Heart right ventricle (tissue), 16 donors: Measurements from ENCODE around the gene PRPF38A. TPM values are rescaled to one million over a fixed set of nuclear protein-coding genes. Genes with fewer than 3 reads are reported as not detected.

ENCODE experiments used
- ATAC-seq, 8 donors: fragments of 200-7000 bp; cut with Tn5 transposase; one replicate each; pipeline ENCODE4 v1.9.1; 2020; ENCODE audit warnings: mild to moderate bottlenecking in 8 of 8, moderate library complexity in 8 of 8, moderate number of reproducible peaks in 1 of 8
- DNase-seq, 2 donors: peaks; one replicate each; pipeline ENCODE4 v3.0.0-alpha.2; 2020
- H3K27ac ChIP-seq, 10 donors: fragments of 200-600 bp; sonication (generic) in 2 of 10; one replicate each; pipeline versions ENCODE4 v1.5.0 to v1.8.0; 2020 to 2022; ENCODE audit warnings: mild to moderate bottlenecking in 3 of 10
- H3K27me3 ChIP-seq, 7 donors: fragments of 200-600 bp; one replicate each; pipeline ENCODE4 v1.8.0; 2021 to 2022; ENCODE audit warnings: mild to moderate bottlenecking in 2 of 7
- H3K36me3 ChIP-seq, 9 donors: fragments of 200-600 bp; sonication (generic) in 1 of 9; one replicate each; pipeline versions ENCODE4 v1.5.0 to v1.8.0; 2020 to 2022; ENCODE audit warnings: mild to moderate bottlenecking in 2 of 9
- H3K4me1 ChIP-seq, 9 donors: fragments of 200-600 bp; sonication (generic) in 1 of 9; one replicate each; pipeline versions ENCODE4 v1.5.0 to v1.8.0; 2020 to 2022; ENCODE audit warnings: mild to moderate bottlenecking in 4 of 9
- H3K4me3 ChIP-seq, 10 donors: fragments of 200-600 bp; sonication (generic) in 2 of 10; one replicate each; pipeline versions ENCODE4 v1.5.0 to v1.8.0; 2020 to 2022; ENCODE audit warnings: mild to moderate bottlenecking in 7 of 10, moderate library complexity in 2 of 10
- H3K9me3 ChIP-seq, 11 donors: fragments of 200-600 bp in 10 of 11; sonication (generic) in 2 of 11; one replicate each; pipeline versions ENCODE4 v1.5.0 to v1.8.0; 2013 to 2022; ENCODE audit warnings: mild to moderate bottlenecking in 2 of 11, control low read depth in 1 of 11, moderate library complexity in 1 of 11
- WGBS, 2 donors: extraction: QIAGEN DNeasy Blood & Tissue Kit; methylation state at CpG; one replicate each; pipeline ENCODE4 v1.1.7; 2013; ENCODE audit warnings: inconsistent platforms in 1 of 2; 5-methylcytosine and 5-hydroxymethylcytosine counted together
- intact Hi-C, 10 donors: fragments of 100-400 bp; cut with DNase I; formaldehyde crosslinking; loops; one replicate each; pipeline versions ENCODE4 v1.11.1 to v1.14.2; 2022
- polyA plus RNA-seq, 2 donors: library from polyadenylated mRNA; stranded (reverse); fragments of 200-250 nt; gene quantifications; one replicate each; pipeline ENCODE4 v1.2.3, GENCODE V29; 2013
- total RNA-seq, 10 donors: library from RNA; stranded (reverse); fragmentation: NEBNext Ultra II Directional in 3 of 10; extraction: Animal tissue kit (Norgen Biotek cat#: 25700) in 3 of 10; gene quantifications; one replicate each; pipeline versions ENCODE4 v1.2.1 to v1.2.4, GENCODE V29; 2021 to 2023
- TF ChIP-seq, protein P1 (sequence below), 9 donors: fragments of 200-600 bp; sonication (generic) in 2 of 9; IDR thresholded peaks; one replicate each; pipeline versions ENCODE4 v1.5.0 to v1.8.0; 2021 to 2022; ENCODE audit warnings: antibody characterized with exemption in 9 of 9, mild to moderate bottlenecking in 5 of 9, moderate library complexity in 1 of 9
- donor health status: Arrhythmogenic right ventricular cardiomyopathy.
- donor health status: ischemic (EF 13 %, LVEDD 7.1; RV severe dilation, severe dysfunction).
- donor health status: healthy with polysubstance abuse.
- donor health status: DM: no; HTN: yes; CAD: no.
- donor health status: DM: no; HTN: no; CAD: no.
- donor health status: ischemic (EF 25% LVEDD 6.9; RV normal size, moderate dysfunction).
- donor health status: ischemic (EF 25% LVEDD 5.7; RV mildly dilated, moderate dysfunction).
- donor health status: healthy.
- donor health status: DM: yes; HTN: yes; CAD: no.
- donor health status: Ischemic cardiomyopathy.
- donor health status: ischemic (EF 35%, LVEDD 5.7; RV mildly dilated, moderate dysfunction).
- donor health status: nonischemic (EF 11% LVEDD 7.7; RV severe dilation, severe dysfunction).
- donor health status: DM: yes; HTN: yes; CAD: no.
- donor health status: PGD.
- donor health status: ischemic (EF 29% LVEDD 5.4; RV normal size, mild dysfunction).
- donor health status: nonischemic (EF 23%, LVEDD 6.1; RV moderate dilation, normal function).

Gene PRPF38A
- total and polyA plus RNA-seq, 12 donors = 6.4 to 20.8 (median 18.1) TPM

DNA sequence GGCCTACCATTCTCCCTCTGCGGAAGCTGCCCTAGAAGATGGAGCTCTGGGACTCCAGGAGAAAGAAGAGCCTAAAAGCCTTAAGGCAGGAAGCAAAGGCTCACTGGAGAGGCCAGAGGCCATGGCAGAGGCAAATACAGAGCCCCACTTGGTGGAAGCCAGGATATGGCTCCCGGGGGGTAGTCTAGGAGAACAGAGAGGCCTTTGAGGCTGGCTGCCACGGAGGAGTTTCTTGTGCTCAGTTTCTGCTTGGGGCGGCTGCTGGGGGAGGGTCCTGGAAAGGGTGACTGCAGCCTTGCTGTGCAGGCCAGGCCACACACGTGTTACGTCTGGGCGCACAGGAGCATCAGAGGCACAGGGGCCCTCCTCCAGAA lies 43.8 kb upstream of the PRPF38A start:
- Histone ChIP-seq H3K4me3 (no peak overlapping the region), H3K9me3 (no peaks in the 10 kb centered on the region), H3K27ac (no peak overlapping the region), H3K4me1 (peaks cover 0 to 14% (median 9%) of the 10 kb centered on the region in 9 donors), H3K27me3 (no peaks in the 10 kb centered on the region), H3K36me3 (peaks cover 9 to 88% (median 67%) of the 10 kb centered on the region in 9 donors)
- intact Hi-C loops = loop anchor here in 1 of 10 donors (10.0 kb wide), 1 partner anchor 324 kb away; no protein-coding TSS in a partner anchor
- 89 to 92% methylated on average over 7 of the region's 7 CpGs for WGBS, 2 donors
- ATAC-seq (no peak), DNase-seq (no peak)
- TF ChIP-seq, protein P1, sequence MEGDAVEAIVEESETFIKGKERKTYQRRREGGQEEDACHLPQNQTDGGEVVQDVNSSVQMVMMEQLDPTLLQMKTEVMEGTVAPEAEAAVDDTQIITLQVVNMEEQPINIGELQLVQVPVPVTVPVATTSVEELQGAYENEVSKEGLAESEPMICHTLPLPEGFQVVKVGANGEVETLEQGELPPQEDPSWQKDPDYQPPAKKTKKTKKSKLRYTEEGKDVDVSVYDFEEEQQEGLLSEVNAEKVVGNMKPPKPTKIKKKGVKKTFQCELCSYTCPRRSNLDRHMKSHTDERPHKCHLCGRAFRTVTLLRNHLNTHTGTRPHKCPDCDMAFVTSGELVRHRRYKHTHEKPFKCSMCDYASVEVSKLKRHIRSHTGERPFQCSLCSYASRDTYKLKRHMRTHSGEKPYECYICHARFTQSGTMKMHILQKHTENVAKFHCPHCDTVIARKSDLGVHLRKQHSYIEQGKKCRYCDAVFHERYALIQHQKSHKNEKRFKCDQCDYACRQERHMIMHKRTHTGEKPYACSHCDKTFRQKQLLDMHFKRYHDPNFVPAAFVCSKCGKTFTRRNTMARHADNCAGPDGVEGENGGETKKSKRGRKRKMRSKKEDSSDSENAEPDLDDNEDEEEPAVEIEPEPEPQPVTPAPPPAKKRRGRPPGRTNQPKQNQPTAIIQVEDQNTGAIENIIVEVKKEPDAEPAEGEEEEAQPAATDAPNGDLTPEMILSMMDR (IDR thresholded peaks at IDR 0.05) = no peak

DNA sequence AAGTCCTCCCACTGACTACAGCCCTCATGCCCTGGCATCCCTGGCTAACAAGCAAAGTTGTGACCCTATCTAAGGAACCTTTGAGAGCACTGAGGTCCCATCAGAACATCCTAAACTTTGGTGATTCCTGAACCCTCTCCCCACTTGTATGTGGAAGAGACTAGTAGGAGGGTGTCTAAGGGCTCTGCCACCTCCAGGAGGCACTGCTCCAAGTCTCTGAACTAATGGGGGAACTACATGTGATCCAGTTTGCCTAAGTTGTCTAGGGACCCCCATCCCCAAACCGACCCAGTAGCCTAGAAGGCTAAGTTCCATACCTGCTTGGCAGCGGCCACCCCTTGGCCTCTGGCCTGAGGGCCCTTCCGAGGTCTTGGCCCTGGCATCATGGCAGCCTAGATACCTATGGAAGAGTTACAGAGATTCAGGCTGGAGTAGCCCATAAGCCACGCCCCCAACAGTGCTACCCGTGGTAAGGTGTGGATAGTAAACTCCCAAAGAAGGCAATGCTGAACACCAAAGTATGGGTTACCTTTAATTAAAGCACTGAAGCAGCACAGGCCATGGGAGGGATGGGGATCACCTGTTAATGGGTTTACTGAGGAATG lies 40.1 kb upstream of the PRPF38A start:
- H3K27me3 ChIP-seq = peaks cover 0 to 10% (median 0%) of the 10 kb centered on the region in 7 donors
- peak overlapping the region in 3 of 10 donors; percentile 85 to 94 (median 89) for H3K4me3 ChIP-seq
- H3K4me1 ChIP-seq = peaks cover 0 to 26% (median 12%) of the 10 kb centered on the region in 9 donors
- peak overlapping the region in 2 of 10 donors; percentile 96 to 99 for H3K27ac ChIP-seq
- H3K36me3 ChIP-seq = peaks cover 3 to 50% (median 30%) of the 10 kb centered on the region in 9 donors
- TF ChIP-seq, protein P1 (IDR thresholded peaks at IDR 0.05) = no peak
- ATAC-seq = no peak
- H3K9me3 ChIP-seq = no peaks in the 10 kb centered on the region
- 83 to 87% methylated on average over 5 of the region's 5 CpGs for WGBS, 2 donors
- no peak for DNase-seq
- intact Hi-C loops = loop anchor here in 1 of 10 donors (10.0 kb wide), 1 partner anchor 320 kb away; no protein-coding TSS in a partner anchor

DNA sequence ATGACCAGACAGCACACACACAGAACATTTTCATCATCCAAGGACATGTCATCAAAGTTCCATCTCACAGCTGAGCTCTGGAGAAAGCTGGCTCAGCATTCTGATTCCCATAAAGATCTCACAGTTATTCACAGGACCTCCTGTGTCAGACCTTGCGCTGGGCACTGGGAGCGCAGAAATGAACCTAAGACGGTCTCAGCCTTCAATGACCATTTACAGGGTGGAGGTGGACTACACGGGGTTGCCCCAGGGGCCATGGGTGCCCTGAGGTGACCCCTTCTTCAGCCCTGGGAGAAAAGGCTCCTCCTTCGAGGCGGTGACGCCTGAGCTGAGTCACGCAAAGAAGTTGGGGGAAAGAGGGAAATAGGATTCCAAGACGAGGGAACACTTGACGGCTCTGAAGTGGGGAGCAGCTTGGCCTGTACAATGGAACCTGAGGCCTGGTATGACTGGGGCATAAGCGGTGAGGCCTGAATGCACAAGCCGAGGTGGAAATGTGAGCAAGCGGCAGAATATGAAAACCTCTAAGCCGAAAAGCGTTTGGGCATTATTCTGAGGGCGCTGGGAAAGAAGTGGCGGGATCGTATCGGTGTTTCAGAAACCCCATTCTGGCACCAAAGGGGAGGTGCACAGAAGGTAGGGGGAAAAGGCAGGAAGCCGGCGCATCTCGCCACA lies 39.2 kb upstream of the PRPF38A start:
- Histone ChIP-seq H3K27ac (peak overlapping the region; percentile 46 to 99 (median 90)), H3K36me3 (peaks cover 0 to 41% (median 21%) of the 10 kb centered on the region in 9 donors), H3K4me3 (peak overlapping the region; percentile 48 to 98 (median 85)), H3K9me3 (no peaks in the 10 kb centered on the region), H3K4me1 (peaks cover 0 to 26% (median 12%) of the 10 kb centered on the region in 9 donors), H3K27me3 (peaks cover 0 to 10% (median 0%) of the 10 kb centered on the region in 7 donors)
- WGBS, 2 donors = 8 to 9% methylated on average over 22 of the region's 22 CpGs
- peak; percentile 38 to 57 for DNase-seq
- intact Hi-C loops = loop anchor here in 2 of 10 donors (5.0 to 10.0 kb wide), 2 partner anchors 320 to 322 kb away; no protein-coding TSS in a partner anchor
- TF ChIP-seq, protein P1 (IDR thresholded peaks at IDR 0.05) = no peak
- ATAC-seq = peak in 7 of 8 donors; percentile 1 to 25 (median 10)

DNA sequence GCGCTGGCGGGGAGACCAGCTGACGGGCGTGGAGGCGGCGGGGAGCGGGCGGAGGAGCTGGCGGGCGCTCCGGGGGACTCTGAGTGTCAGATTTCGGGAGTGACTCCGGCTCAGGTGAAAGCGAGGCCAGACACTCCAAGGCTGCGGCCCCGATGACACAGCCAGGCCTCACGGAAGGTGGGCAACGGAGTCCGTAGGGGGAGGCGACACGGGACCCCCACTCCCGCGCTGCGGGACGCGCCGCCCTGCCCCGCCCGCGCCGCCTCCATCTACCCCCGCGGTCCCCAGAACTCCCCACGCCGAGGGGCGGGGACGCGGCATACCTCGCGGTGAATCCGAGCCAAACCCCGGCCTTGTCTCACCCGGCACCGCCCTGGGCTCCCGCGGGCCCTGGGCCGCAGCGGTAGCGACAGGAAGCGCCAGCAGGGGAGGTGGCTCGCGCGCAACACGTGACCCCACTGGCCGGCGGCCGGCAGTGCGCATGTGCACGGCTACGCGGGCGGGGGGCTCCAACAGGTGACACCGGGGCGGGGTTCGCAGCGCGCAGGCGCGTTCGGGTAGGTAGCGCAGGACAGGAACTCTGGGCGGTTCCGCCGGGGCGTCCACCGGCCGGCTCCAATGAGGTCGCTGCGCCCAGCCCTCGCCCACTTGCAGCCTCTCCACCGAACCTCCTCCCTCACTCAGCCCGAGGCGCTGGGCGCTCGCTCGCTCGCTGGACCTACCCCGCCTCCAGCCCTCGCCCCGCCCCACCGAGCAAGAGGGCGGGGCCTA lies 38.5 kb upstream of the PRPF38A start, which contains the start of gene CC2D1B:
Gene CC2D1B, minus strand, starts transcription at position 460 of the 771 bp plus-strand sequence. CDS start 1,585 bp downstream, outside the sequence.
- TF ChIP-seq, protein P1 (IDR thresholded peaks at IDR 0.05) = peak in 5 of 9 donors; percentile 22 to 48 (median 29)
- Histone ChIP-seq H3K4me1 (peaks cover 0 to 26% (median 12%) of the 10 kb centered on the region in 9 donors), H3K4me3 (peak within 1 kb of the TSS; percentile 48 to 98 (median 85)), H3K27ac (peak within 1 kb of the TSS; percentile 46 to 99 (median 90)), H3K9me3 (no peaks in the 10 kb centered on the region), H3K27me3 (peaks cover 0 to 10% (median 0%) of the 10 kb centered on the region in 7 donors), H3K36me3 (peaks cover 0 to 34% (median 14%) of the 10 kb centered on the region in 9 donors)
- 0 to 1% methylated on average over 77 to 92 of the region's 92 CpGs for WGBS, 2 donors
- intact Hi-C loops = loop anchor here in 5 of 10 donors (1.0 to 10.0 kb wide), 4 partner anchors 38 to 321 kb away; partner anchors contain the start of genes ORC1 (in 3 of the 5) and PRPF38A (in 3 of the 5)
- ATAC-seq = peak; percentile 95 to 98 (median 97)
- peak; percentile 97 to 99 for DNase-seq
